ENCODE results near the gene MNDA.

The MNDA gene

DNA sequence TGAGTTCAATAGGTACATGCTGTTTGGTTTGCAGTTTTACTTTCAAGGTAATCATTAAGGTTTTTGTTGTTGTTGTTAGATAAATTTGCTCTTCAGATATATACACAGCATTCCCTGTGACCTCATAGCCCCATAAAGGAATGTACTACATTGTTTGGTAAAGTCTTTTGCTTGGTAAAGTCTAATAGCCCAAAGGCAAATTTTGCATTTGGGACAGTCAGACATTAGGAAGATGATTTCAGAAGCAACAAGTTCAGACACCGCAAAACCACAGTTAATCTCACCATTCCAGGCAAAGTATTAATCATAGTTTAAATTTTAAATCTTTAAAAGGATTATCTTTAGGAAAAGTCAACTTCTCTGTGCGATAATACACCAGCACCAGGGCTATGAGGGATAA lies 67.6 kb downstream of the MNDA start:
- no peaks in the 10 kb centered on the region for H3K9me3 ChIP-seq
- no peaks in the 10 kb centered on the region for H3K36me3 ChIP-seq (replicated peaks)
- H3K4me1 ChIP-seq, result no peaks in the 10 kb centered on the region
- DNase-seq (ENCODE audit: low spot score in 2 of 2), result no peak
- no peaks in the 10 kb centered on the region for H3K27me3 ChIP-seq (ENCODE audit: low read depth)
- no peak overlapping the region for H3K4me3 ChIP-seq
- in situ Hi-C loops (cut with MboI; ENCODE audit: low sequenced_read_pairs), result no loop called here

Measured in HAP-1 (cell line).